Activated CD4-positive, CD25-positive, alpha-beta regulatory T cell treated with anti-CD3 and anti-CD28 coated beads, Interleukin-2, amount 50 U/mL, for 24 hours (primary cell): Measurements from ENCODE around the gene SOWAHA.
"Not testable (repeated sequence)": the region's sequence is repeated elsewhere in the genome, so short reads cannot be mapped to it uniquely, and the experiment has no call there.

Source experiments
- ATAC-seq, 2 donors: fragments of 150-1000 bp; cut with Tn5 transposase; one replicate each; pipeline ENCODE4 v1.10.0; 2021; ENCODE audit warnings: mild to moderate bottlenecking in 1 of 2, moderate library complexity in 1 of 2

Gene SOWAHA

DNA sequence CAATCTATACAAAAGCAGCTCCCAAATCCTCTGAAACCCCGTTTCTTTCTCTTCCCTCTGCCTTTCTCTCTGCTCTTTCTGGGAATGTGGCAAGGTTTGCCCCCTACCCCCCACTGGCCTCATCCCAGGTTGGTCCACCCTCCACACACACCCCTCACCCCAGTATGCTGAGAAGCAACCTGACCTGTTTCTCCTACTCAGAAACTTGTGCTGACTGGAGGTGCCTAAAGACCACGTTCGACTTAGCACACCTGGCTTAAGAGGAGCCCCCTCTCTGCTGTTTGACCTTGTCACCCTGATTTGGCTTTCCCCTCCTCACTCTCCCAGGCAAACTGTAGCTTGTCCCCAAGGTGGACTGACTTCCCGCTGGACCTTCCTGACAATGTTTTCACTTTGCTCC is 35.0 kb upstream of the SOWAHA start:
- ATAC-seq, result no peak

DNA sequence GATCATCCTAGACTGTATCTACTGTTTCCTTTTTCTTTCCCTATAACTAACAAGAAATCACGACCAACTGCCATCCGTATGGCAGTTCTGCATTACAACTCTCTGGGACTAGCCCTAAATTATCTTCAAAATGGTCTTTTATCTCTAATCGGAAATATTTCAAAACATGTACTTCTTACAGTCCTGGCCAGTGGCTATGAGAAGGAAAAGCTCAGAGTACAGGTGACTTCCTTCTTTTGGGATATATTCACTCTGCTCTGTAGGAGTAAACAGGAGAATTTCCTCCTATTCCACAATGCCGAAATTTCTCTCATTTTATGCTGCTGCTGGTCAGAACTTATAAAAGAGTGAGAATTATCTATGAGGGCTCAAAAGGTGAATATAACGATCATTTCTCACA is 34.2 kb upstream of the SOWAHA start:
- ATAC-seq, result no peak

DNA sequence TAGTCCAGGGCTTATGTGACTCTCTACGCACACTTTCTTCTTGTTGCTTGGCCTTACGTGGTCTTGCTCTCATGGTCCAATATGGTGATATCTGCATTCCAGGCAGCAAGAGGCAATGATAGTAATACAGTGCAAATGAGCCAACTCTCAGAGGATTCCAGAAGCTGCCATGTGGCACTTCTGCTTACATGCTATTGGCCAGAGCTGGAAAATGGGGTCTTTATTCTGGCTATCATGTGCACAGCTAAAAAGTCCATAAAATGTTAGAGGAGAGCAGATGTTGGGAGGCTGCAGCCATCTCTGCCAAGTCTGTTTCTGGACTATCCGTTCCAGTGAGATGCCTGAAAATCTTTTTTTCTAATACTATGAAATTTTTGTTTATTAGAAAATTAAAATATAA is 33.1 kb upstream of the SOWAHA start:
- ATAC-seq, result no peak

DNA sequence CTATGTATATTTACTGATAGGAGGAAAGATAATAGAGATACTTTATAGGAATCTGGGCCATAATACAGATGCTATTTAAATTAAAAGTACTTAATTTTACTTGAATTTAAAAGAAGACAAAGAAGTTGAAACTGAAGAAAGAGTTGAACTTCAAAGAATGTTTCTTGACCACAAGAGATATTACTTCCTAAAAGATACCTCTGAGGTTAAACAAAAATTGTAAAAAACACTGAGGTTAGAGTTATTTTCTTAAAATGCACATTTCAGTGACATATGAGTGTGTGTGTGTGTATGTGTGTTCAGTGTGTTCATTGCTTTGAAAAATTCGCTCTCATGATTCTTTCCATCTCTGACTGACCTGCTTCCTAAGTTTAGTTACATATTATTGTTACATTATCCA is 32.5 kb upstream of the SOWAHA start:
- ATAC-seq, result no peak

DNA sequence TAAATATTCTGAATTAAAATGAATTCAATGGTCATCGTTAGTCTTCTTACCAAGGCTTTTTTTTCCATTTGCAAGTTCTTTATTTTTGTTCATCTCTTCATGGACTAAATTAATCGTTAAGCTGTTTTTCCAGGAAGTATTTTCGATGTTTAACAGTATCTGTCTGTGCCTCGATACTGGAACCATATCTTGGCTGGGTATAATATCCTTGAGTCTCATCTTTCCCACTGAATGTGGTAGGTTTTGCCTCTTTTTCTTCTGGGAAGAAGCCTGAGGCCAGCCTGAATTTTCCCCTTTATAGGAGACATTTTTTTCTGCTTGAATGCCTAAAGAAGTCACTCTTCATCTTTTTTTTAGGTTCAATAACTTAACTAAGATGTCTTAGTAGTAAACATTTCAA is 32.1 kb upstream of the SOWAHA start:
- no peak for ATAC-seq

DNA sequence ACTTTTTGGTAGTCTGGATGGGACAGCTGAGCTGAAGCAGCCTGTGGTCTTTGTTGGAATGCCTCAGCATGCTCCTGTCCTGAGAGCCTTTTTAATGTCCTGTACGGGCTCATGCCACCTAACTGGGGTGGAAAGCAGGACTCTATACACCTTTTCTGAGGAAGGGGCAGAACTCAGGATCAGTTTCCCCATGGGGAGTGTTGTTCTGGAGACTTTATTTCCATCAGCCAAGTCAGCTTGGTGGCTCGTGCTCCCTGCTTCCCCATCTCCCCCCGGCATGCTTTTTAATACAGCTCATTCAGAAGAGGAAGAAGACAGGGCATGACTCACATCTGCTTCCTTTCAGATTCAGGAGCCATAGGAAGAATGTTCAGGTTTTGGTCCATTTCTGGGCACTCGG is 31.0 kb upstream of the SOWAHA start:
- ATAC-seq, result no peak

DNA sequence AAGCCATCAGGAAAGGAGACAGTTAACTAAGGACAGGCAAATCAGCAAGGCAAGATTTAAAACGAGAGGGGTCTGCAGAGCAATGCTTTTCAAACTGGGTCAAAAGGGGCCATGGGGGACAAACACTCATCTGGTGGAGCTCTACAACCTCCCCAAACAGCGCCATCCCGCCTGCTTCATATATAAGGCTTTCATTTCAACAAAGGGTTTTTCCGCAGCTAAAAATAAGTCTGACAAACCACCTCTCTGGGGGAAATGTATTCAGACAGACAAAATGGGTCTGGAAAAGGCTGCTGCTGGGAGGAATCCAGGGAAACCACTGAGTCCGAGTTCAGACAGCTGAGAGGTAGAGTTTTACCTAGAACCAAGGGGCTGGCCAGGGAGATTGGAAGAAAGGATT is 27.7 kb upstream of the SOWAHA start:
- no peak for ATAC-seq

DNA sequence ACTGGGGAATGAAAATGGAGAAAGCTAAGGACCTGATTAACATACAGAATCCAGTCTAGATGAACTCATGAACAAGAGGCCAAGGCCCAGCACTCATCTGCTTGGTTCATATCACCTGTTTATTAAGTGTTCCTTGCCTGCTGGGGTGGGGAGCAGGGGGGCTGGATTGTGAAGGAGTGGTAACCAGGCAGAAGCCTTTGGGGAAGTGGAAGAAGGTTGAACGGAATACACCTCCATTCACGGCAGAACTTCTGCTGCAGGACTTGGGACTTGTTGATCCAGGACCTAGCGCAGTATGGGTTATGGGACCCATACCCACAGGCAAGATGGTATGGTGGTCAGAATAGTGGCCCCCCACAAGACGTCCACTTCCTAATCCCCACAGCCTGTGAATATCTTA is 27.2 kb upstream of the SOWAHA start:
- ATAC-seq, result no peak

DNA sequence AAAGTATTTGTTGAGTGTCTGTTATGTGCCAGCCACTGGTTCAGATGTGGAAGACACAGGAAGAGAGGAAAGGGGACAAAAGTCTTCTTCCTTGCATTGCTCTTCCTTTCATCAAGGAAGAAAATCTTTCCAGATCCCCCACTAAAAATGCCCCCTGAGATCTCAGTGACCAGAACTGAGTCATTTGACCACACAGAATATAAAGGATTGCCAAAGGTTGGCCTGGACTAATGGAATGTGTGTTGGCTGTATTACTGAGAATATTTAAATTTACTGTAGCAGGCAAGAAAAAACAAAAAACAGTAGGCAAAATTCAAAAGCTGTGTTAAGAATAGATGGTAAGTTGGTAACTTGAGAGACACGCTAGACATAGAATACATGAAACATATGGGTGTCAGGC is 26.0 kb upstream of the SOWAHA start:
- ATAC-seq, result no peak

DNA sequence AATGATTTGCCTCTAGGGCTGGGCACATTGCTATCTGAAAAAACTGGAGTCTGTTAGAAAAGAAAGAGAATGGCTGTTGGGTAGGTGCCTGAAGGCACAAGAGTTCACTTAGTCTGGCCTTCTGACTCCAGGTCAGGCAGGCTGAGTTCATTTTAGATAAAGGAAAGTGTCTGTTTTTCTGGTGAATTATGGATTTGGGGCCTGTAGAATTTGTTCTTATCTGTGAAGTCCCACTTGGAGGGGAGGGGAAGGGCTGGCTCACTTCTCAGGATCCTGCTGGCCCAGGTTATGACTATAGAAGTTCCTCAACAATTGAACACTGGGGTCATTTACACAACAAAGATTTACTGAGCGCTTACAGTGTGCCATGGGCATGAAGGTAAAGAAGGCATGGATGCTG is 24.6 kb upstream of the SOWAHA start:
- ATAC-seq, result no peak

DNA sequence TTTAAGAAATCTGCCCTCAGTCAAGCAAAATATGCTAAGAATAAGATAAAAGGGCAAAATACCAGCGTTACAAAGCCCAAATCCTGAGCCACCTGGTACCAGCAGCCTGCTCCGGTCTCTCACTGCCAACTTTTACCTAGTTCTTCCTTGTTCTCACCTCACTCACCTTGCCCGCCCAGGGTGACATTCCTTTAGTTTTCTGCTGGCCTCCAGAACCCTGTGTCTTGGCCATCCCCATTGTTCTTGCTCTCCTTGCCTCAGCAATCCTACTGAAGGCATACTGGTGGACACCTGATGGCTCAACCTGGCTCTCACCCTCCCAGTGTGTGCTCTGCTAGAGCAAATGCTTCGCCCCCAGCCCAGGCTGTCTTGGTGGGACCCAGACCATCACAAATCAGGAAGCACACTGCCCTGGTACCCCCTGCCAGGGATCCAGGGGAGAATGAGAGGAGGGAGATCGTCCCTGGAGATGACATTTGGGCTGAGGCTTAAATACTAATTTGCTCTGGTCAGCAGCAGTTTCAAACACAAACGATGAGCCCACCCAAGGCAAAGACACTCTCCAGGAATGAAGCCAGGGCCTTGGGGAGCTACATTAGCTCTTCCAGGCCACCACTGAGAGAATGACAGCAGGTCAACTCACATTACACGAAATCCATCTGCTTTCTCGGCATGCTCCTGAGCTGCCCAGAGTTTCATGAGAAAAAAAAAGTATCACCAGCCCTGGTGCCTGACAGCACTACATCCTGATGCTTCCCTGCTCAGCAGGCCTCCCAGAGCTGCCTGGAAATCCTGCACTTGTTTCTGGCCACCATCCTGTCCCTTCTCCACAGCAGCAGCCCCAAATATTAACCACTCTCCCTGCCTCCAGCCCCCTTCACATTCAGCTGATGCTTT is 23.9 kb upstream of the SOWAHA start:
- ATAC-seq, result no peak

DNA sequence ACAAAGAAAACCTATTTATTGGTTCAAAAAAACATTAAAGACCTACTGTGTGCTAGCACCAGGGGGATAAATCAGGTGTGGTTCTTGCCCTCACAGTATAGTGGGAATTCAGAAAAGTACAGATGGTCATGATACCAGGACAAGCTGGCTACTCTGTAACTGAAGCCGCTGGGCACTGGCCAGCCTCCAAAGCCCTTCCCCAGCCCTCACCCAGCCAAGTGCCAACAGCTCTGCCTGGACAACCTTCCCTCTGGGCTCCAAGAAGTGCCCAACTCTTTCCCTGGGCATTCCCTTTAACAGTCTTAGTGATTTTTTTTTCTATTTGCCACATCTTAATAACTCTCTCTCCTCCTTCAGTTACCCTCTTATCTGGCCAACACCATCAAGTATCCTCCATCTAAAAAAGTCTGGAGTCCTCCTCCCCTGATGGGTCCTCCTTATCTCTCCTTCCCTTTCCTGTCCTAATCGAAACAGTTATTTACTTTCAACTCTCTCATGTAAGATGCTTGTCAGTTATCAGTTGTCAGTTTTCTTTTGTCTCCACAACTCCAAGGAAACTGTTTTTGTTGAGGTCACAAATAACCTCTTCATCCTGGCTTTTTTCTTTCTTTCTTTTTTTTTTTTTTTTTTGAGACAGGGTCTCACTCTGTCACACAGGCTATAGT is 22.8 kb upstream of the SOWAHA start:
- no peak for ATAC-seq

DNA sequence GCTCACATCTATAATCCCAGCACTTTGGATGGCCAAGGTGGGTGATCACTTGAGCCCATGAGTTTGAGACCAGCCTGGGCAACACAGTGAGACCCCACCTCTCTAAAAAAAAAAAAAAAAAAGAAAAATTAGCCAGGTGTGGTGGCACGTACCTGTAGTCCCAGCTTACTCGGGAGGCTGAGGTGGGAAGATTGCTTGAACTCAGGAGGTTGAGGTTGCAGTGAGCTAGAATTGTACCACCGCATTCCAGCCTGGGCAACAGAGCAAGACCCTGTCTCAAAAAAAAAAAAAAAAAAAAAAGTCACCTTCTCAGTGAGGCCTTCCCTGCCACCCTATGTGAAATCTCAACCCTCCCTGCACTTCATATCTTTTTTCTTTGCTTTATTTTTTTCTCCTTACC is 22.1 kb upstream of the SOWAHA start:
- no peak for ATAC-seq

DNA sequence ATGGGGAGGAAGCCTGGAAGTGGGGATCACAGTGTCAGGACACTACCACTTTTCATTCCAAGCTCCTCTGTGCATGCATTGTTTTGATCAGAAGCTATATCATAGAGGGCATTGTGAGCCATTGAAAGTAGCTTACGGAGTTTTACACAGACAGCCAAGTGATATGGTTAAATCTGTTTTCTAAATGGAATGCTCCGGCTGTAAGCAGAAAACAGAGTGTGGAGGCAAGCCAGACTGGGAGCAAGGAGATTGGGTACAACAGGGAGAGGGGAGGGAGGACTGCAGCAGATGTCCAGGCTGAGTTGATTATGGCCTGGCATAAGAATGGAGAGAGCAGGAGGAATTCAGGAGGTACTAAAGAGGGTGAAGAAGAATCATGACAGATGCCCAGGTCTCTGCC is 15.5 kb upstream of the SOWAHA start:
- ATAC-seq, result no peak

DNA sequence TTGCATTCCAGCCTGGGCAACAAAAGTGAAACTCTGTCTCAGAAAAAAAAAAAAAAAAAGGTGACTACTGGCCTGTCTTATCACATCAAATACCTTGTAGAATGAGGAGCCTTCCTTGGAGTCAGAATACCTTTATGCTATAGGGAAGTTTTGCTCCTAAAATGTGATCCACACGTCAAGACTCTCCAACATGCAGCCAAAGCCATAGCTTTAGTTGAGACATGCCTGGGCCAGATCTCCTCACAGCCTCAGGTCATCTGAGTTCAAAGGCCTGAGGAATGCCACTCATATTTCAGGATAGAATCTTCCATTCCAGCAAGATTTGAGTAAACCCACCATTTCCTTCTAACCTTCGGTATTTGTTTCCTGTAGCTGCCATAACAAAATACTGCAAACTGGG is 13.7 kb upstream of the SOWAHA start:
- ATAC-seq, result no peak

DNA sequence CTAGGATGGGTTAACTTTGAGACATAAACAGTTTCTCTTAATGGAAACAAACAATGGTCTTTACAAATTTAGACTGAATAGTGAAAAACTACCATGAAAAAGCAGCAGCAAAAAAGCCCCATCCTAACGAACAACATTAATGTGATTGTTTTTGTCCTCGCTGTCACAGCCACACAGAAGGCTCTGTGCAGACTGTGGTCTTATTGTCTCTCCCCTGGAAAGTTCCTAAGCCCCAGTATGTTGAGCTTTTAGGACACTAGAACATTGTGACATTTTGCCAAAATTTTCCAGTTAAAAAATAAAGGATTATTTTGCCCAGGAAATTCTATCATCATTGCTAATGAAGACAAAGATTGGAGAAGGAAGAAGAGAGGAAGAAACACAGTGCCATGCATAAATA is 12.6 kb upstream of the SOWAHA start:
- ATAC-seq, result no peak

DNA sequence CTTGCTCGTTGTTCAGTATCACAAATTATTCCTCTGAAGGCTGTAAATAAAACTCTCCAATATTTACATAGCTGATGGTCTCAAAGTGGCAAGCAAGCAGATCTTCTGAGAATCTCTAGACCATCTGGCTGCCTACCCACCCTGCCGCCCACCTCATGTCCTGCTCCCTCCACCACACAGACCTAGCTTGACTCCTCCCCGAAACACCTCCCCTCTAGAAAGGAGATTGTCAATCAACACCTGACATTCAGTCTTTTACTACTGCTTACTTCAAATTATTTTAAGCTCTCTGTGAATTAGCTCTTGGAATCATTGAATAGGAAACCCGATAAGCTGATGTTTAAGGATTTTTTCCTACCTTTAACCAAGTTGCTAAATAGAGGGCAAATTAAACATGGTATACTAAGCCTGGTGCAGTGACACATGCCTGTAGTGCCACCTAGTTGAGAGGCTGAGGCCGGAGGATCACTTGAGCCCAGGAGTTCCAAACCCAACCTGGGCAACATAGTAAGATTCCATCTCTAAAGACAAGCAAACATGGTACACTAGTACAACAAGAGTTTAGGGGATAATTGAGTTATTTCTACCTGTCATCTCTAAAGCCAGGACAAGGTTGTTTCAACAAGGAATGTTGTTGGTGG is 10.9 kb upstream of the SOWAHA start:
- ATAC-seq, result no peak

DNA sequence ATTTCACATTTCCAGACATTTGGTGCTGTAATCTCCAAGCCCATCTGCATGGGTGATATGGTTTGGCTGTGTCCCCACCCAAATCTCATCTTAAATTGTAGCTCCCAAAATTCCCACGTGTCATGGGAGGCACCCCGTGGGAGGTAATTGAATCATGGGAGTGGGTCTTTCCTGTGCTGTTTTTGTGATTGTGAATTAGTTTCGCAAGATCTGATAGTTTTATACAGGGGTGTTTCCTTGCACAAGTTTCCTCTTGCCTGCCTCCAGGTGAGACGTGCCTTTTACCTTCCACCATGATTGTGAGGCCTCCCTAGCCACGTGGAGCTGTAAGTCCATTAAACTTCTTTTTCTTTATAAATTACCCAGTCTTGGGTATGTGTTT is 10.4 kb upstream of the SOWAHA start:
- ATAC-seq, result not testable (repeated sequence)

DNA sequence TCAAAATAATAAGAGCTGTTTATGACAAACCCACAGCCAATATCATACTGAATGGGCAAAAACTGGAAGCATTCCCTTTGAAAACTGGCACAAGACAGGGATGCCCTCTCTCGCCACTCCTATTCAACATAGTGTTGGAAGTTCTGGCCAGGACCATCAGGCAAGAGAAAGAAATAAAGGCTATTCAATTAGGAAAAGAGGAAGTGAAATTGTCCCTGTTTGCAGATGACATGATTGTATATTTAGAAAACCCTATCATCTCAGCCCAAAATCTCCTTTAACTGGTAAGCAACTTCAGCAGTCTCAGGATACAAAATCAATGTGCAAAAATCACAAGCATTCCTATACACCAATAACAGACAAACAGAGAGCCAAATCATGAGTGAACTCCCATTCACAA is 8.9 kb upstream of the SOWAHA start:
- not testable (repeated sequence) for ATAC-seq

DNA sequence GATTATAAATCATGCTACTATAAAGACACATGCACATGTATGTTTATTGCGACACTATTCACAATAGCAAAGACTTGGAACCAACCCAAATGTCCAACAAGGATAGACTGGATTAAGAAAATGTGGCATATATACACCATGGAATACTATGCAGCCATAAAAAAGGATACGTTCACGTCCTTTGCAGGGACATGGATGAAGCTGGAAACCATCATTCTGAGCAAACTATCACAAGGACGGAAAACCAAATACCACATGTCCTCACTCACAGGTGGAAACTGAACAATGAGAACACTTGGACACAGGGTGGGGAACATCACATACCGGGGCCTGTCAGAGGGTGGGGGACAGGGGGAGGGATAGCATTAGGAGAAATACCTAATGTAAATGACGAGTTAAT is 7.2 kb upstream of the SOWAHA start:
- not testable (repeated sequence) for ATAC-seq

DNA sequence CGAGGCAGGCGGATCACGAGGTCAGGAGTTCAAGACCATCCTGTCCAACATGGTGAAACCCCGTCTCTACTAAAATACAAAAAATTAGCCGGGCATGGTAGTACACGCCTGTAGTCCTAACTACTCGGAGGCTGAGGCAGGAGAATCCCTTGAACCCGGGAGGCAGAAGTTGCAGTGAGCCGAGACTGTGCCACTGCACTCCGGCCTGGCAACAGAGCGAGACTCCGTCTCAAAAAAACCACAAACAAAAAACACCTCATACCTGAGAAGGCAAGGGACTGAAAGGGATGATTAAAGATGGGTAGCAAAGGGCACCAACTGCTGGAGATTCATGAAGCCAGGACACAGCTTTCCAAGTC is 6.3 kb upstream of the SOWAHA start:
- not testable (repeated sequence) for ATAC-seq

DNA sequence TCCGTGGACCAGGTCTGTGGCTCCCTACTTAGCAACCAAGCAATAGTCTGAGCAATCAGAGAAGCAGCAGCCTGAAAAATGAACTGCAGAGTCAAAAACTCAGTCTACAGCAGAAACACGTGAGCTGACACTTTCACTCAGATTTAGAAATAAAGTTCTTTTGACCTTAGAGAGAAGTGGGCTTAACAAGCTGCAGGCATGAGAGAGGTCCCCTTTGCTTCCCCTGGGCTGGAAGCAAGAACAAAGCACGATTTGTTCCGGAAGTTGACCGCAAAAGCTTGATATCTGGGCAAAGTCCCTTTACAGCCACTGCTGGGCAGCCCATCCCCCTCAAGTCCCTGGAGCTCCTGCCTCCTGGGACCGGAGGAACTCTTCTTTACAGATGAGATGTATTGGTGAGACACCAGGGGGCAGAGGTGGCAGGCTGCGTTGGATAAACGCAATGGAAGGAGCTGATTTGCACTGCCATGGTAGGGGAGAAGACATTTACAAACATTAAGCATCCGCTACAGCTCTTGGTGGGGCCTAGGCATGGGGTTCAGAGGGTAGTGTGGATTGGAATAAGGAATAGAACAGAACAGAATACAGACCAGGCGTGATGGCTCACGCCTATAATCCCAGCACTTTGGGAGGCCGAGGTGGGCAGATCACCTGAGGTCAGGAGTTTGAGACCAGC is 5.8 kb upstream of the SOWAHA start:
- ATAC-seq, result no peak

DNA sequence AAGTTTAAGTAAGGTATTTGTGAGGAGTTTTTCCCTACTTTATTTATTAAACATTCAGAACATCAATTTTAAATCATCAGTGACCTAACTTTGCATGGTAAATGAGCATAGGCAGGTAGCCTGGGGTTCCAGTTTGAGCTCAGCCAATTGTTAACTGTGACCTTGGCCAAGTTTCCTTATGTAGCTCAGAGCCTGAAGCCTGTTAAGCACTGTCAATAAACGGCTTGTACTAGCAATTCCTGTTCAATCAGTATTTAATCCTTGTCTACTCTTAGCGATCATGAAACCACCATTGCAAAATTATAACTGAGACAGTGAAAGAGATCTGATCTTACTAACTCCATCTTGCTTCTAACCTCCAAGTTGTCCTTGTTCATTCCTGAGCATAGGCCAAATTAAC is 4.7 kb upstream of the SOWAHA start:
- ATAC-seq, result no peak

DNA sequence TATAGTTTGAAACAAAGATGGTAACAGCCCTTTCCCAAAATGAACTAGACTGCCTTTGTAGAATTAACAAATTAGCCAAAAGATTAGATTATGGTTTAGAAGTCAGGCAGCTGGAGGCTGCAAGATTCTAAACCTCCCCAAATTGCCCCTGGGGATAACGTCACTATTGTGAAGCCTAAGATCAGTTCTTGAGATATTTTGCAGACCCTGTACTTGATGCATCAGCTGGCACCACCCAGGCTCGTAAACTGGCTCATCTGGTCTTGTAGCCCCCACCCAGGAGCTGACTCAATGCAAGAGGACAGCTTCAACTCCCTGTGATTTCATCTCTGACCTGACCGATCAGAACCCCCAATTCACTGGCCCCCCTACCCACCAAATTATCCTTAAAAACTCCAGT is 4.2 kb upstream of the SOWAHA start:
- ATAC-seq, result no peak
